GM23338 (cell line): ENCODE results near the gene BCAM.

ENCODE experiments used
- EZH2 ChIP-seq: fragments of 200-600 bp; sonication (generic); IDR thresholded peaks from one replicate; pipeline ENCODE4 v1.8.0; 2017; ENCODE audit warnings: antibody characterized with exemption, mild to moderate bottlenecking, low read depth; ENCODE audit not compliant: unreplicated experiment
- EZH2phosphoT487 ChIP-seq: fragments of 200-600 bp; sonication (generic); IDR thresholded peaks from one replicate; pipeline ENCODE4 v1.8.1; 2018; ENCODE audit warnings: antibody characterized with exemption; ENCODE audit not compliant: unreplicated experiment
- JUNB ChIP-seq: IDR thresholded peaks from one replicate; pipeline ENCODE4 v1.6.1; 2016; ENCODE audit warnings: antibody characterized with exemption; ENCODE audit not compliant: unreplicated experiment
- POLR2AphosphoS5 ChIP-seq: IDR thresholded peaks from 2 replicates; pipeline ENCODE4 v1.6.1; 2016; ENCODE audit warnings: antibody characterized with exemption, low read depth
- ZNF114 ChIP-seq: fragments of 250-450 bp; sonication (Bioruptor Pico); IDR thresholded peaks from 2 replicates; pipeline ENCODE4 v1.5.0; 2020; ENCODE audit warnings: mild to moderate bottlenecking, moderate library complexity
- TF ChIP-seq, protein P1 (sequence below), 2 experiments: fragments of 200-600 bp in 1 of 2; sonication (generic) in 1 of 2; conservative IDR thresholded peaks; 2 replicates each; pipeline versions ENCODE4 v1.5.1 to v1.6.1; 2016 to 2017; ENCODE audit warnings: antibody characterized with exemption in 2 of 2, low read depth in 2 of 2, mild to moderate bottlenecking in 2 of 2, moderate library complexity in 1 of 2
- TF ChIP-seq, protein P2 (sequence below): IDR thresholded peaks from one replicate; pipeline ENCODE4 v1.6.1; 2018; ENCODE audit warnings: antibody characterized with exemption; ENCODE audit not compliant: unreplicated experiment
- TF ChIP-seq, protein P3 (sequence below): IDR thresholded peaks from 2 replicates; pipeline ENCODE4 v1.6.1; 2016; ENCODE audit warnings: antibody characterized with exemption

DNA sequence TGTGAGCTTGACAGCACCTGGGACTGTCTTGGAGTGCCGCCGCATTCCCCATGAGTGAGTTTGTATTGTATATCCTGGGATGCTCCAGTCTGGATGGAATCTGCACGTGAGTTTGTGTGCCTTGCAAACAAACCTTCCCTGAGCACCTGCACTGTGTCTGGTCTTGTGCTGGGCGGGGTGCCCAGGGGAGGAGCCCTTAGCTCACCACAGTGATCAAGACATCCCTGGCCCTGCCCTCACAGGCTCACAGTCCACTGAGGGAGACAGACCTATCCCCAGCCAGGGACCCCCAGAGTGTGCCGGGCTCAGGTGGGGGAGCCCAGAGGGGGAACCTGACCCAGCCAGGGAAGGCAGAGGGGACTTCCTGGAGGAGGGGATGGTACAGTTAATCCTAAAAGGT lies 1.7 kb upstream of the BCAM start:
- TF ChIP-seq, protein P1, sequence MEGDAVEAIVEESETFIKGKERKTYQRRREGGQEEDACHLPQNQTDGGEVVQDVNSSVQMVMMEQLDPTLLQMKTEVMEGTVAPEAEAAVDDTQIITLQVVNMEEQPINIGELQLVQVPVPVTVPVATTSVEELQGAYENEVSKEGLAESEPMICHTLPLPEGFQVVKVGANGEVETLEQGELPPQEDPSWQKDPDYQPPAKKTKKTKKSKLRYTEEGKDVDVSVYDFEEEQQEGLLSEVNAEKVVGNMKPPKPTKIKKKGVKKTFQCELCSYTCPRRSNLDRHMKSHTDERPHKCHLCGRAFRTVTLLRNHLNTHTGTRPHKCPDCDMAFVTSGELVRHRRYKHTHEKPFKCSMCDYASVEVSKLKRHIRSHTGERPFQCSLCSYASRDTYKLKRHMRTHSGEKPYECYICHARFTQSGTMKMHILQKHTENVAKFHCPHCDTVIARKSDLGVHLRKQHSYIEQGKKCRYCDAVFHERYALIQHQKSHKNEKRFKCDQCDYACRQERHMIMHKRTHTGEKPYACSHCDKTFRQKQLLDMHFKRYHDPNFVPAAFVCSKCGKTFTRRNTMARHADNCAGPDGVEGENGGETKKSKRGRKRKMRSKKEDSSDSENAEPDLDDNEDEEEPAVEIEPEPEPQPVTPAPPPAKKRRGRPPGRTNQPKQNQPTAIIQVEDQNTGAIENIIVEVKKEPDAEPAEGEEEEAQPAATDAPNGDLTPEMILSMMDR (conservative IDR thresholded peaks at IDR 0.05; ENCODE audit: low read depth in 2 of 2): no peak
- no peak for TF ChIP-seq EZH2
- TF ChIP-seq JUNB: no peak
- TF ChIP-seq, protein P2, sequence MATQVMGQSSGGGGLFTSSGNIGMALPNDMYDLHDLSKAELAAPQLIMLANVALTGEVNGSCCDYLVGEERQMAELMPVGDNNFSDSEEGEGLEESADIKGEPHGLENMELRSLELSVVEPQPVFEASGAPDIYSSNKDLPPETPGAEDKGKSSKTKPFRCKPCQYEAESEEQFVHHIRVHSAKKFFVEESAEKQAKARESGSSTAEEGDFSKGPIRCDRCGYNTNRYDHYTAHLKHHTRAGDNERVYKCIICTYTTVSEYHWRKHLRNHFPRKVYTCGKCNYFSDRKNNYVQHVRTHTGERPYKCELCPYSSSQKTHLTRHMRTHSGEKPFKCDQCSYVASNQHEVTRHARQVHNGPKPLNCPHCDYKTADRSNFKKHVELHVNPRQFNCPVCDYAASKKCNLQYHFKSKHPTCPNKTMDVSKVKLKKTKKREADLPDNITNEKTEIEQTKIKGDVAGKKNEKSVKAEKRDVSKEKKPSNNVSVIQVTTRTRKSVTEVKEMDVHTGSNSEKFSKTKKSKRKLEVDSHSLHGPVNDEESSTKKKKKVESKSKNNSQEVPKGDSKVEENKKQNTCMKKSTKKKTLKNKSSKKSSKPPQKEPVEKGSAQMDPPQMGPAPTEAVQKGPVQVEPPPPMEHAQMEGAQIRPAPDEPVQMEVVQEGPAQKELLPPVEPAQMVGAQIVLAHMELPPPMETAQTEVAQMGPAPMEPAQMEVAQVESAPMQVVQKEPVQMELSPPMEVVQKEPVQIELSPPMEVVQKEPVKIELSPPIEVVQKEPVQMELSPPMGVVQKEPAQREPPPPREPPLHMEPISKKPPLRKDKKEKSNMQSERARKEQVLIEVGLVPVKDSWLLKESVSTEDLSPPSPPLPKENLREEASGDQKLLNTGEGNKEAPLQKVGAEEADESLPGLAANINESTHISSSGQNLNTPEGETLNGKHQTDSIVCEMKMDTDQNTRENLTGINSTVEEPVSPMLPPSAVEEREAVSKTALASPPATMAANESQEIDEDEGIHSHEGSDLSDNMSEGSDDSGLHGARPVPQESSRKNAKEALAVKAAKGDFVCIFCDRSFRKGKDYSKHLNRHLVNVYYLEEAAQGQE: no peak
- 0 out of 2 replicates have a peak, but pooled peaks have one; percentile 11 for TF ChIP-seq POLR2AphosphoS5
- TF ChIP-seq, protein P3, sequence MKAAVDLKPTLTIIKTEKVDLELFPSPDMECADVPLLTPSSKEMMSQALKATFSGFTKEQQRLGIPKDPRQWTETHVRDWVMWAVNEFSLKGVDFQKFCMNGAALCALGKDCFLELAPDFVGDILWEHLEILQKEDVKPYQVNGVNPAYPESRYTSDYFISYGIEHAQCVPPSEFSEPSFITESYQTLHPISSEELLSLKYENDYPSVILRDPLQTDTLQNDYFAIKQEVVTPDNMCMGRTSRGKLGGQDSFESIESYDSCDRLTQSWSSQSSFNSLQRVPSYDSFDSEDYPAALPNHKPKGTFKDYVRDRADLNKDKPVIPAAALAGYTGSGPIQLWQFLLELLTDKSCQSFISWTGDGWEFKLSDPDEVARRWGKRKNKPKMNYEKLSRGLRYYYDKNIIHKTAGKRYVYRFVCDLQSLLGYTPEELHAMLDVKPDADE: no peak
- no peak for TF ChIP-seq EZH2phosphoT487
- TF ChIP-seq ZNF114: no peak
